Glomerular endothelial cell (primary cell): ENCODE measurements around the gene VAC14. TPM values are rescaled to one million over a fixed set of nuclear protein-coding genes. Genes with fewer than 3 reads are reported as not detected.
"Not testable (repeated sequence)": the region's sequence is repeated elsewhere in the genome, so short reads cannot be mapped to it uniquely, and the experiment has no call there.

Experiments
- DNase-seq: peaks from one replicate; pipeline ENCODE4 v3.0.0-alpha.2; 2011; ENCODE audit warnings: low read depth, low spot score; ENCODE audit errors: extremely low read depth
- total RNA-seq: library from RNA; depleted of rRNA; stranded (reverse); fragments of >200 nt; gene quantifications from 2 replicates; pipeline ENCODE4 v1.2.3, GENCODE V29; 2015

Gene VAC14
- total RNA-seq, 1 donor from 2014 or later: 63.1 TPM

DNA sequence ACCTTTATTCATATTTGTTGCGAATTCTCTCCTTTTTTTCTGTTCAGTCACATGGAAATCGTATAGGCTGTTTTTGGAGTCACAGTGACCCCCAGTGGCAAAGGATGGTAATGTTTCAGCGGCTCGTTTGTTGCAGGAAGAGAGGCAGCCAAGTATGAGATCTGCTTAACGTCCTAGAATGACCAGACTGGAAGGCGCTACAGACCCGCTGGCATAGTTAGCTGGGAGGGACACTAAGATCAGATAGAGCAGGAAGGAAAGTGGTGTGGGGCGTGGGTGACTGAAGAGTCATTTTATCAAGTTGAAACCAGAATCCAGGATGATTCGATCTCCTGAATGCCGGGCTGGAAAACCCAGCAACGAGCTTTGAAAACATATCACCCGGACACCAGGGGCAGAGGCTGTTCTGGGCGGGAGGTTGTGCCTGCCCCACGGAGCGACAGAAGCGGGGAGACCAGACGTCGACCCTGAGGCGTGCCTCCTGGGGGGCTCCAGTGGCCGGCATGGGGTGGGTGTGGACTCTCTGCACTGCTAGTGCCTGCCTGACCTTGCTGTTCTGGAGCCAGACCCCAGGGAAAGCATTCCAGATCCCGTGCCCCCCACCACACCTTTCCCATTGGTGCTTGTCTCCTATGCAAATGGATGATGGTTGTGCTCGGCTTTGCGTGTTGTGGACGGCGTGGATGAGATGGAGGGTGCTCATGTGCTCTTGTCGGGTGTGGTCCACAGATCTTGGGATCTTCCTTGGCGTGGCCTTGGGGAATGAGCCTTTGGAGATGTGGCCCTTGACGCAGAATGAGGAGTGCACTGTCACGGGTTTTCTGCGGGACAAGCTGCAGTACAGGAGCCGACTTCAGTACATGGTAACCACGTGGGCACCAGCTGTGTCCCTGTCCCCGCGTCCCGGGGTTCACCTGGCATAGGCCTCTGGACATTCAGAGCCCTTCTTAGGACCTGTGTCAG lies 146.9 kb downstream of the VAC14 start:
- DNase-seq: peak; percentile 76

- DNase-seq: no peak
Measured at GRCh38 chr16:70653406-70653805, 147.6 kb downstream of the VAC14 start.

DNA sequence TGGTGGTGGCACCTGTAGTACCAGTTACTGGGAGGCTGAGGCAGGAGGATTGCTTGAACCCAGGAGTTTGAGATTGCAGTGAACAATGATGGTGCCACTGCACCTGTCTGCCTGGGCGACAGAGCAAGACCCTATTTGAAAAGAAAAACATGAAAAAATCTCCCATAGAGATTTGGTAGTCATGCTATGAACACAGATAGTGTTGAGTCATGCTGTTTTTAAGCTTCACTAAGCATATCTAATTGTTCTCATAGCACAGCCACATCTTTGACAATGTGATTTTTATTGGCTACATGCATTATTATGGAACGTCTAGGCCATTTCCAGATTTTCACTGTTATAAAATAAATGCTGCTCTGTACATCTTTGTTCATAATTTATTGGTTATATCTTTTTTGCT lies 148.6 kb downstream of the VAC14 start:
- no peak for DNase-seq

GRCh38 chr16:70651524-70651923 lies 149.4 kb downstream of the VAC14 start:
- no peak for DNase-seq

DNA sequence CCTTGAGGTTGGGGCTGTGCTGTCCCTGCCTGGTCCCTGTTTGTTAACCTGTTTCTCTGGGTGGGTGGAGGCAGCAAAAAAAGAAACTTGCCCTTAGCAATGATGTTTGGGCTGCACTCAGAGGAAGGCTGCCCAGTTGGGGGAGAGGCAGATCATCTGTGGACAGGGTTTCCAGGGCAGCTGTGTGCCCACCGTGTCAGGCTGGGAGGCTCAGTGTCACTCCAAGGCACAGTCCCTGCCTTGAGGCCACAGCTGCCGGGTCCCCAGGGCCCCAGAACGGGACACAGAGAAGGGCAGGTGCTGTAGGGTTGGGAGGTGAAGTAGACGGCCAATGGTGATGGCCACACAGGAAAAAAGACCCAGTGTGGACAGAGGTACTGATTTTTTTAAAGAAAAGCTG lies 150.7 kb downstream of the VAC14 start:
- DNase-seq: no peak

DNA sequence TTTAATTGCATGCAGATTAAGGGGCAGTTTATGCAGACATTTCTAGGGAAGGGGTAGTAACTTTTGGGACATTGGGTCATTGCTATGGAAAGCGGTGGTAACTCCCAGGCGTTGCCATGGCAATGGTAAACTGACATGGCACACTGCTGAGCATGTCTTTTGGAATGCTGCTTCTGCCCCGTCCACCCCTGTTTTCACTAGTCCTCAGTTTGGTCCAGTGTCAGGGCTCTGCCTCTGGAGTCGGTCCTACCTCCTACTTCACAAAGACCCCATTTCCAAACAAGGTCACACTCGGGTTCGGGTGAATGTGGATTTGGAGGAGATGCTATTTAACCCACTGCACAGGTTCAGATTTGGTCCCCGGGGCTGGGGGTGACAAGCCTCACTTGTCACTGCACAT lies 151.7 kb downstream of the VAC14 start:
- DNase-seq: no peak

- no peak for DNase-seq
Measured at GRCh38 chr16:70648606-70649005, 152.4 kb downstream of the VAC14 start.

- no peak for DNase-seq
Measured at GRCh38 chr16:70647441-70648359, 153.3 kb downstream of the VAC14 start.

GRCh38 chr16:70646260-70647241 lies 154.4 kb downstream of the VAC14 start, which contains the start of gene IL34:
Gene IL34 (plus strand): TSS chr16:70646559. CDS start chr16:70646948, 389 bp downstream.
- no peak for DNase-seq

GRCh38 chr16:70644763-70645597 lies 156.0 kb downstream of the VAC14 start:
- DNase-seq: no peak

GRCh38 chr16:70643264-70643663 lies 157.7 kb downstream of the VAC14 start:
- not testable (repeated sequence) for DNase-seq

GRCh38 chr16:70642633-70643032 lies 158.3 kb downstream of the VAC14 start:
- DNase-seq: no peak

GRCh38 chr16:70638814-70639792 lies 161.9 kb downstream of the VAC14 start:
- DNase-seq: no peak

Other genes starting within 250 kb of the VAC14 start
- 2.8 and 3.1 TPM in 2 replicates for gene IL34, start 154.6 kb downstream of the VAC14 start, total RNA-seq
- 27.3 and 32.6 TPM in 2 replicates for gene MTSS2, start 115.1 kb downstream of the VAC14 start, total RNA-seq